ENCODE measurements around the gene AARS1.
"Not testable (repeated sequence)": the region's sequence is repeated elsewhere in the genome, so short reads cannot be mapped to it uniquely, and the experiment has no call there.

The AARS1 gene

GRCh38 chr16:70306880-70307279 is 17.6 kb upstream of the AARS1 start:
- H3K36me3 ChIP-seq (ENCODE audit: insufficient read depth, low read length): peaks cover 3% of the 10 kb centered on the region; the same call in 1 of the 2 replicates
- no peaks in the 10 kb centered on the region for H3K9me3 ChIP-seq (ENCODE audit: low read depth, low read length)
- no peak overlapping the region for H3K4me3 ChIP-seq
- no peak overlapping the region for H3K9ac ChIP-seq (ENCODE audit: insufficient read length)
- DNase-seq (ENCODE audit: low read depth, low spot score): no peak
- no peak overlapping the region for H3K27ac ChIP-seq
- TF ChIP-seq FOXP2 (optimal IDR thresholded peaks at IDR 0.05; ENCODE audit: control extremely low read depth, extremely low read length, insufficient read depth) (no peak), POLR2AphosphoS5 (IDR thresholded peaks at IDR 0.05; ENCODE audit: borderline replicate concordance, low read depth, low read length) (no peak), EZH2 (IDR thresholded peaks at IDR 0.05) (no peak)

- no peak for DNase-seq (ENCODE audit: low read depth, low spot score)
- TF ChIP-seq EZH2 (IDR thresholded peaks at IDR 0.05): no peak
- TF ChIP-seq POLR2AphosphoS5 (IDR thresholded peaks at IDR 0.05; ENCODE audit: borderline replicate concordance, low read depth, low read length): no peak
- no peak for TF ChIP-seq FOXP2 (optimal IDR thresholded peaks at IDR 0.05; ENCODE audit: control extremely low read depth, extremely low read length, insufficient read depth)
- no peaks in the 10 kb centered on the region for H3K9me3 ChIP-seq (ENCODE audit: low read depth, low read length)
- no peak overlapping the region for H3K27ac ChIP-seq
- no peak overlapping the region for H3K9ac ChIP-seq (ENCODE audit: insufficient read length)
- H3K4me3 ChIP-seq: no peak overlapping the region
- H3K36me3 ChIP-seq (ENCODE audit: insufficient read depth, low read length): peaks cover 3% of the 10 kb centered on the region; the same call in 1 of the 2 replicates
Observed at GRCh38 chr16:70304892-70305448, 15.7 kb upstream of the AARS1 start.

GRCh38 chr16:70302745-70303144 is 13.4 kb upstream of the AARS1 start:
- Histone ChIP-seq H3K27ac (no peak overlapping the region), H3K4me3 (no peak overlapping the region), H3K9ac (ENCODE audit: insufficient read length) (no peak overlapping the region), H3K36me3 (ENCODE audit: insufficient read depth, low read length) (peaks cover 3% of the 10 kb centered on the region; the same call in 1 of the 2 replicates), H3K9me3 (ENCODE audit: low read depth, low read length) (no peaks in the 10 kb centered on the region)
- no peak for DNase-seq (ENCODE audit: low read depth, low spot score)
- TF ChIP-seq POLR2AphosphoS5 (IDR thresholded peaks at IDR 0.05; ENCODE audit: borderline replicate concordance, low read depth, low read length) (no peak), FOXP2 (optimal IDR thresholded peaks at IDR 0.05; ENCODE audit: control extremely low read depth, extremely low read length, insufficient read depth) (no peak), EZH2 (IDR thresholded peaks at IDR 0.05) (no peak)

GRCh38 chr16:70301121-70301520 is 11.8 kb upstream of the AARS1 start:
- H3K9ac ChIP-seq (ENCODE audit: insufficient read length): no peak overlapping the region
- no peak for TF ChIP-seq FOXP2 (optimal IDR thresholded peaks at IDR 0.05; ENCODE audit: control extremely low read depth, extremely low read length, insufficient read depth)
- no peak for TF ChIP-seq POLR2AphosphoS5 (IDR thresholded peaks at IDR 0.05; ENCODE audit: borderline replicate concordance, low read depth, low read length)
- no peak for TF ChIP-seq EZH2 (IDR thresholded peaks at IDR 0.05)
- H3K36me3 ChIP-seq (ENCODE audit: insufficient read depth, low read length): peaks cover 3% of the 10 kb centered on the region; the same call in 1 of the 2 replicates
- no peak for DNase-seq (ENCODE audit: low read depth, low spot score)
- H3K9me3 ChIP-seq (ENCODE audit: low read depth, low read length): no peaks in the 10 kb centered on the region
- H3K27ac ChIP-seq: no peak overlapping the region
- H3K4me3 ChIP-seq: no peak overlapping the region

- TF ChIP-seq EZH2 (IDR thresholded peaks at IDR 0.05) (no peak), FOXP2 (optimal IDR thresholded peaks at IDR 0.05; ENCODE audit: control extremely low read depth, extremely low read length, insufficient read depth) (no peak), POLR2AphosphoS5 (IDR thresholded peaks at IDR 0.05; ENCODE audit: borderline replicate concordance, low read depth, low read length) (peak; percentile 62; the same call in 1 of the 2 replicates)
- no peaks in the 10 kb centered on the region for H3K9me3 ChIP-seq (ENCODE audit: low read depth, low read length)
- peaks cover 3% of the 10 kb centered on the region; the same call in 1 of the 2 replicates for H3K36me3 ChIP-seq (ENCODE audit: insufficient read depth, low read length)
- H3K4me3 ChIP-seq: peak within 1 kb of the TSS; percentile 81
- H3K9ac ChIP-seq (ENCODE audit: insufficient read length): peak within 1 kb of the TSS; percentile 83
- no peak for DNase-seq (ENCODE audit: low read depth, low spot score)
- peak within 1 kb of the TSS; percentile 50; the same call in 1 of the 2 replicates for H3K27ac ChIP-seq
Observed at GRCh38 chr16:70298988-70299938, 10.0 kb upstream of the AARS1 start, which contains the start of gene DDX19B. Gene DDX19B, plus strand, starts transcription at chr16:70299186. Its CDS starts 112 bp downstream, at chr16:70299298.

GRCh38 chr16:70295634-70296033 is 6.3 kb upstream of the AARS1 start:
- H3K27ac ChIP-seq: no peak overlapping the region
- no peak overlapping the region for H3K9ac ChIP-seq (ENCODE audit: insufficient read length)
- DNase-seq (ENCODE audit: low read depth, low spot score): no peak
- no peaks in the 10 kb centered on the region for H3K9me3 ChIP-seq (ENCODE audit: low read depth, low read length)
- H3K36me3 ChIP-seq (ENCODE audit: insufficient read depth, low read length): no peaks in the 10 kb centered on the region
- no peak overlapping the region for H3K4me3 ChIP-seq
- TF ChIP-seq EZH2 (IDR thresholded peaks at IDR 0.05) (no peak), FOXP2 (optimal IDR thresholded peaks at IDR 0.05; ENCODE audit: control extremely low read depth, extremely low read length, insufficient read depth) (no peak), POLR2AphosphoS5 (IDR thresholded peaks at IDR 0.05; ENCODE audit: borderline replicate concordance, low read depth, low read length) (no peak)

GRCh38 chr16:70294385-70295025 is 5.2 kb upstream of the AARS1 start:
- Histone ChIP-seq H3K9me3 (ENCODE audit: low read depth, low read length) (no peaks in the 10 kb centered on the region), H3K27ac (no peak overlapping the region), H3K36me3 (ENCODE audit: insufficient read depth, low read length) (no peaks in the 10 kb centered on the region), H3K9ac (ENCODE audit: insufficient read length) (no peak overlapping the region), H3K4me3 (no peak overlapping the region)
- TF ChIP-seq EZH2 (IDR thresholded peaks at IDR 0.05) (no peak), POLR2AphosphoS5 (IDR thresholded peaks at IDR 0.05; ENCODE audit: borderline replicate concordance, low read depth, low read length) (no peak), FOXP2 (optimal IDR thresholded peaks at IDR 0.05; ENCODE audit: control extremely low read depth, extremely low read length, insufficient read depth) (no peak)
- DNase-seq (ENCODE audit: low read depth, low spot score): no peak

- H3K27ac ChIP-seq; H3K9ac ChIP-seq (ENCODE audit: insufficient read length); H3K36me3 ChIP-seq (ENCODE audit: insufficient read depth, low read length); H3K9me3 ChIP-seq (ENCODE audit: low read depth, low read length); H3K4me3 ChIP-seq; DNase-seq (ENCODE audit: low read depth, low spot score): not testable (repeated sequence)
Observed at GRCh38 chr16:70292148-70292547, 2.8 kb upstream of the AARS1 start.
